HEK293 (cell line): ENCODE data around the gene WDR55.
A peak's percentile ranks its signal among the peaks of the same experiment; 100 is the strongest.
"Not testable (repeated sequence)": the region's sequence is repeated elsewhere in the genome, so short reads cannot be mapped to it uniquely, and the experiment has no call there.

Experiments used
- CTCF ChIA-PET: fragments of 350-600 bp; formaldehyde crosslinking; extraction: SDS; loops from one replicate; lab custom pipeline; 2021; ENCODE audit warnings: antibody characterized with exemption; lab: Yijun Ruan, JAX
- POLR2A ChIA-PET: fragments of 300-600 bp; formaldehyde crosslinking; extraction: SDS; loops from one replicate; lab custom pipeline; 2020; ENCODE audit warnings: antibody characterized with exemption, inconsistent platforms; lab: Yijun Ruan, JAX
- H3K27ac ChIP-seq: fragments of 200-500 bp; sonication (Bioruptor generic); 2 replicates; pipeline ENCODE4 v1.5.1; 2014; ENCODE audit warnings: low read depth, low read length, control low read depth, inconsistent platforms; ENCODE audit errors: extremely low read depth
- H3K36me3 ChIP-seq, 2 experiments: fragments of 200-500 bp in 1 of 2; sonication (Bioruptor generic) in 1 of 2; 1 replicate in 1 of 2; 2 replicates in 1 of 2; pipeline ENCODE4 v1.5.1; 2014 to 2017; ENCODE audit warnings: inconsistent platforms in 2 of 2, low read length in 2 of 2; ENCODE audit not compliant: control insufficient read depth in 2 of 2, insufficient read depth in 1 of 2
- H3K4me1 ChIP-seq: fragments of 200-500 bp; sonication (Bioruptor generic); 2 replicates; pipeline ENCODE4 v1.5.1; 2014; ENCODE audit warnings: mild to moderate bottlenecking, low read length, inconsistent platforms; ENCODE audit not compliant: control insufficient read depth, insufficient read depth
- H3K4me3 ChIP-seq: 2 replicates; pipeline ENCODE4 v1.5.1; 2011; ENCODE audit warnings: low read depth, mild to moderate bottlenecking, control low read depth, low read length, moderate library complexity
- H3K9me3 ChIP-seq: fragments of 200-500 bp; sonication (Bioruptor generic); 2 replicates; pipeline ENCODE4 v1.5.1; 2014; ENCODE audit warnings: low read depth, low read length, inconsistent platforms; ENCODE audit not compliant: control insufficient read depth, insufficient read depth
- FEZF1 ChIP-seq: fragments of 450-650 bp; formaldehyde crosslinking; IDR thresholded peaks from 2 replicates; pipeline ENCODE4 v1.5.1; 2016; ENCODE audit warnings: missing biosample characterization, missing genetic modification characterization
- KLF8 ChIP-seq: fragments of 450-650 bp; formaldehyde crosslinking; IDR thresholded peaks from 2 replicates; pipeline ENCODE4 v1.5.1; 2016; ENCODE audit warnings: missing biosample characterization, missing genetic modification characterization
- OSR2 ChIP-seq: fragments of 450-650 bp; formaldehyde crosslinking; IDR thresholded peaks from 2 replicates; pipeline ENCODE4 v1.5.1; 2016; ENCODE audit warnings: missing biosample characterization, missing genetic modification characterization
- WT1 ChIP-seq: fragments of 450-650 bp; formaldehyde crosslinking; IDR thresholded peaks from 2 replicates; pipeline ENCODE4 v1.5.1; 2016; ENCODE audit warnings: missing biosample characterization, missing genetic modification characterization
- ZBTB17 ChIP-seq: fragments of 450-650 bp; formaldehyde crosslinking; IDR thresholded peaks from 2 replicates; pipeline ENCODE4 v1.5.1; 2016; ENCODE audit warnings: missing biosample characterization, missing genetic modification characterization
- ZEB2 ChIP-seq: fragments of 450-650 bp; formaldehyde crosslinking; IDR thresholded peaks from 2 replicates; pipeline ENCODE4 v1.5.1; 2016; ENCODE audit warnings: missing biosample characterization, missing genetic modification characterization
- TF ChIP-seq, protein P1 (sequence below): fragments of 450-650 bp; formaldehyde crosslinking; IDR thresholded peaks from 2 replicates; pipeline ENCODE4 v1.5.1; 2016; ENCODE audit warnings: missing biosample characterization, missing genetic modification characterization

The WDR55 gene

DNA sequence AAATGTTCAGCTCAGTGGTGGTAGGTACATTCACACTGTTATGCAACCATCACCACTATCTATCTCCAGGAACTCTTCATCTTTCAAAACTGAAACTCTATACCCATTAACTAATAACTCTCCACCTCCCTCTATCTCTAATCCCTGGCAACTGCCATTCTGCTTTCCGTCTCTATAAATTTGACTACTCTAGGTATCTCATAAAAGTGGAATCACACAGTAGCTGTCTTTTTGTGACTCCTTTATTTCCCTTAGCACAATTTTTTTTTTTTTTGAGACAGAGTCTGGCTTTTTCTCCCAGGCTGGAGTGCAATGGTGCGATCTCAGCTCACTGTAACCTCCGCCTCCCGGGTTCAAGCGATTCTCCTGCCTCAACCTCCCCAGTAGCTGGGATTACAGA lies 56.7 kb downstream of the WDR55 start:
- H3K36me3 ChIP-seq, H3K4me1 ChIP-seq, H3K9me3 ChIP-seq, H3K27ac ChIP-seq: not testable (repeated sequence)
- ChIA-PET POLR2A (interaction anchor here (0.7 to 1.5 kb wide), 3 partner anchors 10 to 375 kb away, joined by 3 to 4 read pairs (median 4); partner anchors contain the start of genes HBEGF and ZMAT2), CTCF (interaction anchor here (0.7 to 2.0 kb wide), 7 partner anchors 10 to 474 kb away, joined by 3 to 11 read pairs (median 4); partner anchors contain the start of gene DND1)
- TF ChIP-seq OSR2 (tag by site-specific recombination), result peak; percentile 67
- TF ChIP-seq KLF8 (tag by site-specific recombination), result peak; percentile 26; the same call in 1 of the 2 replicates
- TF ChIP-seq, protein P1, sequence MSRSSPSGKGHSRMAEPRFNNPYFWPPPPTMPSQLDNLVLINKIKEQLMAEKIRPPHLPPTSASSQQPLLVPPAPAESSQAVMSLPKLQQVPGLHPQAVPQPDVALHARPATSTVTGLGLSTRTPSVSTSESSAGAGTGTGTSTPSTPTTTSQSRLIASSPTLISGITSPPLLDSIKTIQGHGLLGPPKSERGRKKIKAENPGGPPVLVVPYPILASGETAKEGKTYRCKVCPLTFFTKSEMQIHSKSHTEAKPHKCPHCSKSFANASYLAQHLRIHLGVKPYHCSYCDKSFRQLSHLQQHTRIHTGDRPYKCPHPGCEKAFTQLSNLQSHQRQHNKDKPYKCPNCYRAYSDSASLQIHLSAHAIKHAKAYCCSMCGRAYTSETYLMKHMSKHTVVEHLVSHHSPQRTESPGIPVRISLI, result peak; percentile 75; the same call in 1 of the 2 replicates
- TF ChIP-seq WT1 (tag by site-specific recombination), result peak; percentile 43
- TF ChIP-seq FEZF1, result peak; percentile 57
- peak; percentile 12; the same call in 1 of the 2 replicates for TF ChIP-seq ZEB2 (tag by site-specific recombination)
- TF ChIP-seq ZBTB17 (tag by site-specific recombination), result peak; percentile 30; the same call in 1 of the 2 replicates
- TF ChIP-seq, all 188 proteins: peak for 7; not testable (repeated sequence) for 181
- not testable (repeated sequence) for H3K4me3 ChIP-seq
